Stimulated activated CD8-positive, alpha-beta memory T cell treated with anti-CD3 and anti-CD28 coated beads, Interleukin-12 subunit alpha, Interleukin-12 subunit beta, amount 100 ng/mL, for 24 hours (primary cell): ENCODE data around the gene ADAMTS10.
A peak's percentile ranks its signal among the peaks of the same experiment; 100 is the strongest.
"Not testable (repeated sequence)": the region's sequence is repeated elsewhere in the genome, so short reads cannot be mapped to it uniquely, and the experiment has no call there.

Source experiments
- DNase-seq: peaks from one replicate; pipeline ENCODE4 v3.0.0-alpha.2; 2020; ENCODE audit errors: extremely low read depth

ADAMTS10 gene

DNA sequence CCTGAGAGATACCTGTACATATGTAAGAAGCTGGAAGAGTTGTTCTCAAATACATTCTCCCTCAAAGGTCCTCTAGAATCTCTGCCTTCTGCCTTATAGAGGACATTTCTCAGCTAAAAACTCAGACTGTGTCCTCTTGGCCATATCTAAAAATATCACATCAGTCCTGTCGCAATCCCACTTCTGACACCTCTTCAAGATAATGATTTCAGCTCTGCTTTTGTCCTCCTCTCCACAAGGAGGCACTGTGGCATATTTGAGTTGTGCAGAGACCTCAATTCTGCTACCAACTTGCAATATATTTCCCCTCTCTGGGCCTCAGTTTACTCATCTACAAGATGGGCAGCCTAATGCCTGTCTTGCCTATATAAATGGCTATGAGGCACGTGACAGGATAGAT is 16.6 kb downstream of the ADAMTS10 start:
- no peak for DNase-seq

DNA sequence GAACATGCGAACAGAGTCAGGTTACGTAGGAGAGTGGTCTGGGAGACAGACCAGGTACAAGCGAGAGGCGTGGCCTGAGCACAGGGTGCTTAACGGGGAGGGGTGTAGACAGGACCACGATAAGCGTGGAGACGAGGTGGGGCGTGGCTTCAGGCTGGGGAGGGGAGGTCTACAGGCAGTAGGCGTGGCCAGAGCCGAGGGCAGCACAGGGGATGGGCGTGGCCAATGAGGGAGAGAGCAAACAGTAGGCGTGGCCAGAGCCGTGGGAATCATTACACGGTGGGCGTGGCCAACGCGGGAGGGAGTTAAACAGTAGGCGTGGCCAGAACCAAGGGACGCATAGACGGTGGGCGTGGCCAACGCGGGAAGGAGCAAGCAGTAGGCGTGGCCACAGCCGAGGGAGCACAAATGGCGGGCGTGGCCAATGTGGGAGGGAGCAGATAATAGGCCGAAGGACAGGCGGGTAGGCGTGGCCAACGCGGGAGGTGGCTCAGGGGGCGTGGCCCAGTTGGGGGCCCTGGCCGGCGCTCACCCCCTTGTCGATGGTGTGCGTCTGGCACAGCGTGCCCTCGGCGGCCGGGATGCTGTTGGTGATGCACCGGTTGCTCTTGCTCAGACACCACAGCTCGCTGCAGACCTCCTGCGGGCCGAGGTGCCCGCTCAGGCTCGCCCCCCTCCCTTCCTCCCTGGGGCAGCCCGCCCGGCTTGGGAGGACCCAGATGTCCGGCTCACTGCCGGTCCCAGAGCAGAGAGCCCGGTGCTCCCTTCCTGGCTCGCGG is 18.1 kb downstream of the ADAMTS10 start:
- peak; percentile 90 for DNase-seq

DNA sequence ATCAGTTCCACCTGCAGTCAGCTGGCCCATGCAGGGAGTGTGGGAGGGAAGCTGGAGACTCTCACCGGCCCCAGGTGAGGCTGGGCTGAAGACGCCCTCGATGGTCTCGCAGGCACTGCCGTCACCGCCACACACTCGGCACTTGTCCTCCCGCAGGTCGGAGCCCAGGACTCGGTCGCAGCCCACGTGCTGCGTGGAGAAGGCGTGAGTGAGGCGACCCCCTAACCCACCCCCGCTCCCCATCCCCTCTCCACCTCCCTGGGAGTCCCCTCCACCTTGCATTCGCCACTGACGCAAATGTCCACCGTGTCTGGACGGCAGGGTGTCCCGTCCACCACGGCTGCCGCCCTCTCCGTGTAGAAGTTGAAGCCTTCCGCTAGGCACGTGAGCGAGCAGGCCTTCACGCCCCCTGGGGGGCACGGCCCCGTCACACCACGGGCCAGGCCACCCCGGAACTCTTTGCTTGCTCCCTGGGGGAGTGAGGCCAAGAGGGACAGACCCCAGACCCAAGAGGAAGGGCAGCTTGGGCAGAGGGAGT is 21.3 kb downstream of the ADAMTS10 start:
- no peak for DNase-seq

DNA sequence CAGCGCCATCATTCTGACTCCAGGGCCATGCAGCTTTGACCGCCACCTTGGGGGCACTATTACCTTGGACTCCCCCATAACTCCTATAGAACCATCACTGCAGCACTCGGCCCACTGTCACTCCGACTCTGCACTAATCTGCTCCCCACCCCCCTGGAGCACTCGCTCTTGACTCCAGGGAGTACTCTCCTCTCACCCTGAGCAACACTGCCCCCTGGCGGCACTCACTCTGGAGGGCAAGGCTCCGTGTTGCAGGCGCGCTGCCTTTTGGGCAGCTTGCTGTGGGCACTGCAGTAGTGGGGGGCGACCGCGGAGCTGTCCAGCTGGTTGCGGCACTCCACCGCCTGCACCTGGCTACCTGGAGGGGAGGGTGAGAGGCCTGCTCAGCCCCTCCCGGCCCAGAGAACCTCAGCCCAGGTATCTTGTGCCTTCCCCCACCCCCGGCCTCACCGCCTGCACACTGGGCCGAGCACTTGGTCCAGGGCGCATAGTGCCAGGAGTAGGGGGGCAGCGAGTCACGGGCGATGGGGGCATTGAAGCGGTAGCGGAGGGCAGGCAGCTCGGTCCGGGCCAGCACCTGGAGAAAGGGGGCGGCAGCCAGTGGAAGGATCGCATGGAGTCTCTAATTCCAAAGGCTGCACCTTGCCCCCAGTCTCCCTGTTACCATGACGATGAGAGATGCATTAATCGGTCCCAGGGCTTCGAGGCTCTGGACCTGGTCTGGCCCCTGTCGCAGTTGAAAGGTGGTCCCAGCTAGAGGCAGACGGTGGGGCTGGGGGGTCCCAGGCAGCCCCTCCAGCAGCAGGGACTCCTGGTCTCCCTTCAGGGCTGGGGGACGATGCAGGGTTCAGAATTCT is 24.4 kb downstream of the ADAMTS10 start:
- no peak for DNase-seq

DNA sequence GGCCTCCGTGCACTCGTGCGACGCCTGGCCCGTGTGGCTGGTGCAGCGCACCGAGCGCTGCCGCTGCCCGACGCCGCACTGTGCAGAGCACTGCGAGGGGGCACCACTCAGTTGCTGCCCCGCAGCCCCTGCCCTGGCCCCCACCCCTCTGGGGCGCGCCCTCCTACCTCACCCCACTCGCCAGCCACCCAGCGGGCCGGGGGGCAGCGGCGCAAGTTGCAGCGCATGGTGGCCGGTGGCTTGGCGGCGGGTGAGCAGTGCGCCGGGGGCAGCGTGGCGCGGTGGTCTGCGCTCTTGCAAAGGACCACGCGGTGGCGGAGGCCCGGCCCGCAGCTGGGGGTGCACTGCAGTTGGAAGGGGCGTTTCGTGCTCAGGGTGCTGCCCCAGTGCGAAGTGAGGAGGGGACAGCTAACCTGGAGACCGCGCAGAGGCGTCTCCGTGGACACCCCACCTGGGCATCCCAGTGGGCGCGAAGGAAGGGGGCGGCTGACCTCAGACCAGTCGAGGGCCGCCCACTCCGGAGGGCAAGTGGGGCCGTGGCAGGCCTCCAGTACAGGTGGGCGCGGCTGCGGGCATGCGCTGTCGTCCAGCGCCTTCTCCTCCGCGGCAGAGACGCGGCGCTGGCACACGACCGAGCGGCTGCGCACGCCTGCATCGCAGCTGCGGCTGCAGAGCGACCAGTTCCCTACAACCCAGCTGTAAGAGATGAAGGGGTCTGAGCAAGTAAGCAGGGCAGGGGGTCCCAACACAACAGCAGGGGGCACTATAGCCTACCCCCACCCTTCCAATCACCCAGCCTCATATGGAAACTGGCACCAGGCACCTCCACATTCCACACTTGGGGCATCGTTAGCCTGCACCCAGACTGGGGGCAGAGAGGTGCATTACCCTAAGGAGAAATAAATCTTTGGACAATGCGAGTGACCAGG is 25.3 kb downstream of the ADAMTS10 start:
- no peak for DNase-seq

DNA sequence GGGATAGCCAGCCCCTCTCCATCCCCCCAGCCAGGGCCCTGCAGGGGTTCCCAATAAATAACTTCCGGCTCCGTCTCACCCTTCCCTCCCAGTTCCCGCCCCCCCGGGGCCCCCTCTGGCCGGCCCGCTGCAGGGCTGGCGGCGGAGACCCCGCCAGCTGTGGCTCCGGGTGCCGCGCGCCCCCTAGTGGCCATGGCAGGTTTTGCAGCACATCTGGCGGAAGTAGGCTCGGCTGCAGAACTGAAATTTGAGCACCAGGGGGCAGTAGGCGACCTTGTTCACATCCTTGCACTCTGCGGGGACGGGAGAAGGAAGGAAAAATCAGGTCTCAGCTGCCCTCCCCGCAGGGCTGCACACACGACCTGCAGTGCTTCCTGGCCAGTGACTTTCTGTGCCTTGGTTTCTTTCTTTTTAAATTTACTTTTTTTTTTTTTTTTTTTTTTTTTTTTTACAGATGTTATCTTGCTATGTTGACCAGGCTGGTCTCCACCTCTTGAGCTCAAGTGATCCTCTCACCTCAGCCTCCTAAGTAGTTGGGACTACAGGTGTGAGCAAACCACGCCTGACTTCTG is 29.7 kb downstream of the ADAMTS10 start:
- DNase-seq, result peak; percentile 49

DNA sequence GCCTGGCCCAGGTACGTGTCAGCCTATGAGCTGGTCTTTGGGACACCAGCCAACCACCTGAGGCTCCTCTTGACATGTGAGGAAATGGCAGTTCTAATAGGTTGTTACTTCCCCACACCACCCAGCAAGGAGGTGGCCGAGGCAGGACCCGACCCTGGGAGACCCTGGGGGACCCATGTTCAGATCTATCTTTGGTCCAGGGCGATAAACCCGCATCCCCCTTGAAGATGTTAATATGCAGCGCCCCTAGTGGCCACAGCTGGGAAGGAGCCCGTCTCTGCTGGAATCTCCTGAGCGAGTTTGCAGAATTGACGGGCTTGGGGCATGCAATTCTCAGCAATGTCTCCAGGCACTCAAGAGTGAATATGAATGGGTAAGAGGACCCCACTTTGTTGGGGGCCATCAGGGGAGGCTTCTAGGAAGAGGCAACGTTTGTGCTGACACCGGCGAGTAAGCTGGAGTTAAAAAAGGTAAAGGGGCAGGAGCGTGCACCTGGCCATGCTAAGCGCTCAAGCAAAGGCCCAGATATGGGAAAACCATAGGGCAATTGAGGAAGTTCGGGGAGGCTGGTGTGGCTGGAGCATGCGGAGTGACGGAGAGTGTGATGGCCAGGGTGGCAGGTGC is 31.8 kb downstream of the ADAMTS10 start:
- DNase-seq, result peak; percentile 57

DNA sequence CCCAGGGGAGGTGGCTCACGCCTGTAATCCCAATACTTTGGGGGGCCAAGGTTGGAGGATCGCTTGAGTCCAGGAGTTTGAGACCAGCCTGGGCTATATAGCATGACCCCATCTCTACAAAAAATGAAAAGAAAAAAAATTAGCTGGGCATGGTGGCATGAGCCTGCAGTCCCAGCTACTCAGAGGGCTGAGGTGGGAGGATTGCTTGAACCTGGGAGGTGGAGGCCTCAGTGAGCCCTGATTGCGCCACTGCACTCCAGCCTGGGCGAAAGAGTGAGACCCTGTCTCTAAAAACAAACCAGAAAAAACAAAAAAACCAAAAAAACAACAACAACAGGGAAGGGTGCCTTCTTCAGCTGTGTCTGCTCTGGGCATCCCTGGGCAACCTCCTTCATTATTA is 32.8 kb downstream of the ADAMTS10 start:
- DNase-seq, result no peak

DNA sequence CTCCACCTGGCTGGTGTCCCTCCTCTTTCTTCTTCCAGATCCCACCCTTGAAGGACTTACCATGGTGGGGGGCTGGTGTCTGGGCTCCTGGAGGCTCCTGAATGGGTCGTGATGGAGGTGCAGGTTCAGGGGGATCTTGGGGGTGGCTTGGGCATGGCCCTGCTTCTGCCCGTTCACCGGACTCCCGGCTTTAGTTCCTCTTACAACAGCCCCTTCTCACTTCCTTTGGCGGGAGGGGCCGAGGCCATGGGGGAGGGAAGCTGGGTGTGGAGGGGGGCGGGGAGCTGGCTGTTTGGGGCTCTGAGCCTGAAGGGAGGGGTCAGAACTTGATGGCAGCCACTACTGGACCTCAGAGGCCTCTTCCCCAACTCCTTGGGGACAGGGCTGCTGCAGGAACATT is 33.3 kb downstream of the ADAMTS10 start, which contains the start of gene MYO1F:
MYO1F (minus strand) TSS at position 196 of the 400 bp plus-strand sequence; CDS start at position 63, 133 bp downstream.
- DNase-seq, result no peak

DNA sequence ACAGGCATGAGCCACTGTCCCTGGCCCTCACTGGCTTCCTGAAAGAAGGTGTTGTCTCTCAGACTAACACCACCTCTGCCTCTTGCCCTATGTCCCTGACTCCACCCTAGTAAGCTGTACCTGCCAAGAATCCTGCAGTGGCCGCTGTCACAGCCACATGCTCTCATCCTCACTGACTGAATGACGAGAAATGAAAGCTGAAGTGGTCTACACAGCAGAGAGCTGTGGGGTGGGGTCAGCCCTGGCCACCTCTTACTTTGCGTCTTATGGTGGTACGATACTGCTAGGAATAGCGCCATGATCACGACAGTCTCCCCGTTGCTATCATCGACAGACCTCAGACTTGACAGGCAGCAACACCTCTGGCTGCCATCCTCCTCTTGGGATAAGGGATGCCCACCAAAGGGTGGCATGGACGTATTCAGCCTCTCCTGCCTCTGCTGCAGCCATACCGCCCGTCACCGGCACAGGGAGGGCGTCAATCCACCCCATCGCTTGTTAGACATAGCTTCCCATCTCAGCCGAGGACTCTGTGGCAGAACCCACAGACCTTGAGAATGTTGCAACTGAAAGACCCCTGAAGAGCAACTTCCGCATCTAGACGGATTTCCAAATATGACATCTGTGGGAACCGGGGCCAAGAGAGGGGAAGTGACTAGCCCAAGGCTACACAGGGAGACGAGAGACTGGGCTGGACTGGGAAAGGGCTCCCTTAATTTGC is 34.1 kb downstream of the ADAMTS10 start:
- no peak for DNase-seq

DNA sequence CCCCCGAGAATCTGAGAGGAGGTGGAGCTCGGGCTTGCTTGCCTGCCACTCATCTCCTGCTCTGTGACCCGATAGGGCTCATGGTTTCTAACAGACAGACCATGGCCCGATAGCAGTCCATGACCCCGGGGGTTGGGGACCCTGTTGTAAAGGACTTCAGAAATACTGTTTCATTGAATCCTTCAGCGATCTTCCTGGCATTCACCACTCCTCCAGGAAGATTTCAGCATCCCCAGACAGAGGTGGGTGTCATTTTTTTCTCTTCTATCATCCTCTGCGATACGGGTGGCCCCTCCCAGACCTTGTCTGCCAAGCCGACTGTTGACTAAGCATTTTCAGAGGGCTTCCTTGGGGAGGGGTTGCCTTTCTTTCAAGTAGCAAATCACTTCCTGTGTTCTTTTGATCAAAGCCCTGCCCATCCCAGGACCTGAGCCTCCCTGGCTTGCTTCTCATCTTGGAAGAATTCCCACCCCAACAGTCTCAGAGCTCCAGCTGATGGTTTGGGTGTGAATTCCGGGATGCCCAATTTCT is 35.0 kb downstream of the ADAMTS10 start:
- no peak for DNase-seq

DNA sequence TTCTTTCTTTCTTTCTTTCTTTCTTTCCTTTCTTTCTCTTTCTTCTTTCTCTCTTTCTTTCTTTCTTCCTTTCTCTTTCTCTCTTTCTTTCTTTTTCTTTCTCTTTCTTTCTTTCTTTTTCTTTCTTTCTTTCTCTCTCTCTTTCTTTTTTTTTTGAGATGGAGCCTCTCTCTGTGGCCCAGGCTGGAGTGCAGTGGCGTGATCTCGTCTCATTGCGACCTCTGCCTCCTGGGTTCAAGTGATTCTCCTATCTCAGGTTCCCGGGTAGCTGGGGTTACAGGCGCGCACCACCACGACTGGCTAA is 35.9 kb downstream of the ADAMTS10 start:
- DNase-seq, result not testable (repeated sequence)

DNA sequence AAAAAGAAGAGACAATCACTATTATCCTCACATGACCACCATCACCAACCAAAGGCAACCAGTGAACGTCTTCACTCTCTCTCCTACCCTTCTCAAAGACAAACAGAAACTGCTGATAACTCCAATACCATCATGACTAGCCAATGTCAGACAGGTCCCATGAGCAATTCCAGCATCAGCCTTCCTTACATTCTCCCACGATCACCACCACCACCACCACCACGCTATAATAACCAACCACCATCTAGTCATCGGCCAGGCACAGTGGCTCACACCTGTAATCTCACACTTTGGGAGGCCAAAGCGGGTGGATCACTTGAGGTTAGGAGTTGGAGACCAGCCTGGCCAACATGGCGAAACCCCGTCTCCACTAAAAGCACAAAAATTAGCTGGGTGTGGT is 37.2 kb downstream of the ADAMTS10 start:
- no peak for DNase-seq

DNA sequence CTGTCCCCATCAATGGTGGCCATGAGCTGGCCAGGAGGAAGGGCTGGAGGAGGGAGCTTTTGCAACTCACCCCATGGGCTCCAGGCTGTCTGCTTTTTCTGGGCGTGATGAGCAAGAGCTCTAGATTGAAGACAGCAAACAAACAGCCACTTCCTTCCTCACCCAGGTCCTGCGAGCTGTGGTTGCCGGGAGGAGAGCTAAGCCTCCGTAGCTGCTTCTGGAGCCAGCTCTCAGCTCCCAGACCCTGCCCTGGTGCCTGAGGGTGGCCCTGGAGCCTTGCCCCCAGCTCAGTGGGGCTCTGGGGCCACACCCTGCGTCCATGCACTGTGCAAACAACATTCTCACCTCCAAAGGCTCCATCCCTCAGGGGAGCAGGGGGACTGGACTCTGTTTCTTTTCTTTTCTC is 39.5 kb downstream of the ADAMTS10 start:
- DNase-seq, result no peak

DNA sequence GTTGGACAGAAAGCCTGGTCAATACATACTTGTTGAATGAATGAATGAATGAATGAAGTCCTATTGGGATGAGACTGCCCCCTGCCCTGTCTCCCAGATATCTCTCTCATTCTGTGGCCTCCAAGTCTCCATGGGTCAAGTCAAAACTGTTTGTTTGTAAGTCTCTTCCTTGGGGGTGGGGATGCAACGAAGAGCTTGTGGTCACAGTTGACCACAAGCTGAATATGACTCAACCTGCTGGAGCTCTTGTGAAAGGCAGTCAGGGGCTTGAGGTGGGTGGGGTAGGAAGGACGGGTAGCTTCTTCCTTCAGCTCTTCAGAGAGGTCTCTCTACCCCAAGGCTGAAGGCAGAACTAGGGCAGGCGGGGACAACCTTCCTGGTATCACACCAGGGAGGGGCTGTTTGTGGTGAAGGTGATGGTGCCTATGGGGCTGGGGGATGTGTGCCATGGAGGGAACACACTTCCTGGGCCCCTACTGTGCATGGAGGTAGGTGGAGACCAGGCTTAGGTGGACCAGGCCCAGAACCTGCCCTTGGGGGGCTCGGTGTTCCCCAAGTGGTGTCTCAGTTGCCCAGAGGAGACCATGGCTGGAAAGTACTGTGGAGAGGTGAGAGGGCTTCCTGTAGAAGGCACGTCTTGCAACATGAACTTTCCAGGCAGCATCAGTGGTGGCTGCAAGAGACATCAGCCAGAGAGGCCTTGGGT is 41.3 kb downstream of the ADAMTS10 start:
- no peak for DNase-seq

DNA sequence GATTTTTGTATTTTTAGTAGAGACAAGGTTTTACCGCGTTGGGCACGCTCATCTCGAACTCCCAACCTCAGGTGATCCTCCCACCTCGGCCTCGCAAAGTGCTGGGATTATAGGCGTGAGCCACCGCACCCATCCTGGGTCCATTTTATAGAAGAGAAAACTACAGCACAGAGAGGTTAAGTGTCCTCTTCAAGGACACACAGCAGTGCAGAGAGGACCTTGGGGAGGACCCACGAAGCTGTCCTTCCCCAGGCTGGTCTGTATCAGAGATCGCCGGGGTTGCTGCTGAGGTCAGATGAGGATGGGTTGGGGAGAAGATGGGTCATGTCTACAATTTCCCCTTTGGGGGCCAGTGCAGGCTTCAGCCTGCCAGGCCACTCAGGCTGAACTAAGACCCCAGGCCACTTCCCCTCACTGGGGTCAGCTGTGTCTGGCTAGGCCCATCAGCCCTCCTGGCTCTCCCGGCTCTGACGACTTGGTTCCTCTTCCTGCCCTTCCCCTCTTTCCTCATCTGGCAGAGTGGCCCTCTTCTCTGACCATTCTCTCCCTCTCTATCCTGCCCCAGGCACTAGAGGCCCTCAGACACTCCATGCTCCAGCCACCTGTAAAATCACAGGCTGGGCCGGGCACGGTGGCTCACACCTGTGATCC is 42.9 kb downstream of the ADAMTS10 start:
- DNase-seq, result no peak

DNA sequence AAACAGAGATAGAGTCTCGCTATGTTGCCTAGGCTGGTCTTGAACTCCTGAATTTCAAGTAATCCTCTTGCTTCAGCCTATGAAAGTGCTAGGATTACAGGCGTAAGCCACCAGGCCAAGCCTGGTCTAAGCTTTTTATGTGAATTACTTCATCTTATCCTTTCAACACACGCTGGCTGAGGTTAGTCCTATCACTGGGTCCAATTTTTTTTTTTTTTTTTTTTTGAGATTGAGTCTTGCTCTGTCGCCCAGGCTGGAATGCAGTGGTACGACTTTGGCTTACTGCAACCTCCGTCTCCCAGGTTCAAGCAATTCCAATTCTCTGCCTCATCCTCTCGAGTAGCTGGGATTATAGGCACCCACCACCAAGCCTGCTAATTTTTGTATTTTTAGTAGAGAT is 43.7 kb downstream of the ADAMTS10 start:
- DNase-seq, result no peak

DNA sequence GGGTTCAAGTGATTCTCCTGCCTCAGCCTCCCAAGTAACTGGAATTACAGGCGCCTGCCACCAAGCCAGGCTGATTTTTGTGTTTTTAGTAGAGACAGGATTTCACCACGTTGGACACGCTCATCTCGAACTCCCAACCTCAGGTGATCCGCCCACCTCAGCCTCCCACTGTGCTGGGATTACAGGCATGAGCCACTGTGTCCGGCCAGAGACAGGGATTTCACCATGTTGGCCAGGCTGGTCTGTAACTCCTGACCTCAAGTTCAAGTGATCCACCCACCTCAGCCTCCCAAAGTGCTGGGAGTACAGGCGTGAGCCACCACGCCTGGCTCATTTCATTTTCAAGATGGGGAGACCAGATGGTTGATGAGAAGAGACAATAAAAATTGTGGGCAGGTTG is 45.6 kb downstream of the ADAMTS10 start:
- not testable (repeated sequence) for DNase-seq
